Skin of body (tissue), 2 donors: ENCODE results near the gene STPG3. TPM values are rescaled to one million over a fixed set of nuclear protein-coding genes. Genes with fewer than 3 reads are reported as not detected.
A peak's percentile ranks its signal among the peaks of the same experiment; 100 is the strongest.

Source experiments
- DNase-seq: peaks from one replicate; lab custom pipeline; 2025; lab: John Stamatoyannopoulos, UW
- total RNA-seq: library from RNA; depleted of rRNA; stranded (reverse); fragments of >200 nt; gene quantifications from one replicate; pipeline ENCODE4 v1.2.3, GENCODE V29; 2014

Gene STPG3
- total RNA-seq, 1 donor from 2014 or later: not detected

DNA sequence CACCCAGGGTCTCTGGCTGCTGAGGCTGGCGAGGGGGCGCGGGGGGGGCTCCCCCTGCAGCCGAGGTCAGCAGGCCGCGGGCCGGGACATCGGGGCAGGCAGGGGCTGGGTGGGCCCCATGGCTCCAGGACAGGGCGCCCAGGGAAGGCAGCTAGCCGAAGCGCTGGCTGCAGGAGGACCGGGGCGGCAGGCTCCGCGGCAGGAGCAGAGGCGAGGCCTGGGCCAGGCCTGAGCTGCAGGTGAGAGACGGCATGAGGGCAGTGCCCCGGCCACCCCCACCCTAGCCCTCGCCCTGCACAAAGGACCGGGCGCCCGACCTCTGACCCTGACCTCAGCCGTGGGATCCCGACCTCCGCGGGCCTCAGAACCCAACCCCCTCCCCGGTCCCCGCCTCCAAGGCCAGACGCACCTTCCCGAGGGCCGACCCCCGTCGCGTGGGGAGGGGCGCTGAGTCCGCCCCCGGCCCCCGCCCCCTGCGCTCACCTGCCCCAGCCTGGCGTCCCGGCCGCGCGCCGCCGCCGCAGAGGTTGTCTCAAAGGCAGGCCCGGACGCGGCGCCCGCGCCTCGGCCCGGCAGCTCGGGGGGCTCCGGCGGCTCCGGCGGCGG, 29.5 kb upstream of the STPG3 start:
- no peak for DNase-seq

DNA sequence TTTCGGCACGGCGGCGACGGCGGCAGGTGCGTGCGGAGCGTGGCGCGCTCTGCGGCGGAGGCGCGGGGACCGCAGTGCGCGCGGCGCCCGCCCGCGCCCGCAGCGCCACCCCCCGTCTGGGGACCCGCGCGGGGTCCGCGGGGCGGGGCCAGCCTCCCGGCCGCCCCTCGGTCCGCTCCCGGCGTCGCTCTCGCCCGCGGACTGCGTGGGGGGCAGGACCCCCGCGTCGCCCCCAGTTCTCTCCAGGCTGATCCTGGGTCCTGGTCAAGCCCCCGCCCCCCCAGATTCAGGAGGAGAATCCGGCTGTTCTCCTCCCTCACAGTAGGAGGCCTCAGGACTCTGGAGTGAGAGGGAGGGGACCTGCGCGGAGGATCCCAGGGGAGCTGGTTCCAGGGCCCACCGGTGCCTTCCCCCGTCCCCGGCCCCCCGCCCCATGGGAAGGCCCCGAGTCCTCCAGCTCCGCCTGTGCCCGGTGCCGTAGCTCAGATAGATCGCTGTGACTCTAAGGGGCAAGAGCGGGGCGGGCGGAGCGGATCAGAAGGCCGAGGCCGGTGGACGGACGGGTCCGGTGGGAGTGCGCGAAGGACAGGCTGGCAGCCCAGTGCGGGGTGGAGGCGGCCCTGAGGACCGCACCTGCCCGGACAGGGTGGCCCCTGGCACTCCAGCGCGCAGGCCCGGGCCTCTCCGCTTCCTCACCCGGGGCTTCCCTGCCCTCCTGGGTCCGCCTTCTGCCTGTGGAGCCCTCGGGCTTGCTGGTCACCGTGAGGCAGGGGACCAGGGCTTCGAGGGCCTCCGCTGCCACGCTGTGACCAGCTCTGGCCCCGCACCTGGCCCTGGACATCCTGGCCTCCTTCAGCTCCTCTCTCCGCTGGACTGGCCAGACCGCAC, 28.7 kb upstream of the STPG3 start, which contains the start of gene RNF208:
RNF208 (minus strand) TSS at position 51 of the 888 bp plus-strand sequence. CDS start 1,028 bp downstream, outside the sequence.
- no peak for DNase-seq

DNA sequence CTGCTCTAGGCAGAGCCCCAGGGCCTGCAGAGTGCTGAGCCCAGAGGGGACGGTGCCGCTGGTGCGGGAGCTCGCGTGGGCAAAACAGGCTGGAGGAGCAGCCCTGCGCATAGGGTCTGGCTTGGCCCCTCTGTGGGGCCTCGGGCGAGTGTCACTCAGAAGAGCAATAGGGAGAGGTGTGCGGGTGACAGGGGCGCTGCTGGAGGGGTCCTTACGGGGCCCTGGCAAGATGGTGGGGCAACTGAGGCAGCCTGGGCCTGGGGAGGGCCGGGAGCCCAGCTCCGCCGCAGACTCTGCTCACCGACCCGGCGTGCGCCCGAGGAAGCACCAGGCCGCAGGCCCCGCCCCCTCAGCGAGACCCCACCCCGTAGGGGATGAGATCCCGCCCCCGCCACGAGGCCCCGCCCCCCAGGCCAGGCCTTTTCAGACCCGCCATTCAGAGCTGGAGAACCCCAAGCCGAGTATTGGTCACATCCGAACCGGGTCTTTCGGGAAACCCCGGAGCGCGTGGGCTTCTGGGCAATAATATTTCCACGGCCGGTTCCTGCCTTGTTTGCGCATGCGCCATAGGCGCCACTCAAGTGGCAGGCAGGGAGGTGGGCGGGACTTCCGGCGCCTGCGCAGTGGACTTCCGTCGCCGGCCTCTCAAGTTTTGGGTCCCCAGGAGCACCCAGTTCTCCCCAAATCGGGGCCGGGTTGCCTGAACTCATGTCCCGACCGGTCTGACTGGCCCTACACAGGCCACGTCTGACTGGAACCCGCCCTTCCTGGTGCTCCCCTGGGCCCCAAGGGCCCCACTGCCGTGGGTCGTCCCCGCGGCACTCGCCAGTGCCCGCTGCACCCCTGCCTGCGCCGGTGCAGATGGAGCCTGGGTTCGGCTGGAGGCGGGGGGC, 27.8 kb upstream of the STPG3 start:
- peak; percentile 96 for DNase-seq

DNA sequence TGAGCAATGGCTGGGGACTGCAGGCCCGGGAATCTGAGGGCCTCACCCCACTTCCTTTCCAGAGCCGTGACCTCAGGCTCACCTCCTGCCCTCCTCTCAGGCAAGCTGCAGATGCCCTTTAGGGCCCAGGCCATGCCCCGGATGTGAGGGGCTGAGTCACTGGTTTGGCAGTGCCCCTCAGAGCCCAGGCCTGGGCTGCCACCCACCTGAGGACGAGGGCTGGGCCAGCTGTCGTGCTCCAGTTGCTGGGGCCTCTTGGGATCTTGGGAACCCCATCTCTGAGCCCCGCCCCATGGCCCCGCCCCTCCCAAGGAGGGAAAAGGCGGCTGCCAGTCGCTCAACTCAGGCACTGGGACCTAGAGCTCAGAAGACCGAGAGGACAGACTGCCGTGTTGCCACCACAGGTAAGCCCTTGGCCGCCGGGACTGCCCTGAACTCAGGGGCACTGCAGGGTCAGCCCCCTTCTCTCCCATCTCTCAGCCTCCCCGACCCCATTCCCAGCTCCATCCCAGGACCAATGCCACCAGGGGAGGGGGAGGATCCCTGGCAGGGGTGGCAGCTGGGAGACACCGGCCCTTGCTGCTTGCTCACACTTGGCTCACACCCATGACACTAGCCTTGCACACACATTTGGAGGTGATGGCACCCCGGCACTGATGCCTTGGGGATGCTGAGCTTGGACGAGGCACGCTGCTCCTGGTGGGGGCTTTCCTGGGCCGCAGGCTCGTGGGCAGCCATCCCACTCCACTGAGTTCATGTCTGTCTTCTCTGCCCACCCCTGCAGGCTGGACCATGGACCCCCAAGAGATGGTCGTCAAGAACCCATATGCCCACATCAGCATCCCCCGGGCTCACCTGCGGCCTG, 26.0 kb upstream of the STPG3 start, which contains the start of gene CYSRT1:
CYSRT1 (plus strand) TSS at position 345 of the 865 bp plus-strand sequence; CDS start at position 793, 448 bp downstream.
- no peak for DNase-seq

DNA sequence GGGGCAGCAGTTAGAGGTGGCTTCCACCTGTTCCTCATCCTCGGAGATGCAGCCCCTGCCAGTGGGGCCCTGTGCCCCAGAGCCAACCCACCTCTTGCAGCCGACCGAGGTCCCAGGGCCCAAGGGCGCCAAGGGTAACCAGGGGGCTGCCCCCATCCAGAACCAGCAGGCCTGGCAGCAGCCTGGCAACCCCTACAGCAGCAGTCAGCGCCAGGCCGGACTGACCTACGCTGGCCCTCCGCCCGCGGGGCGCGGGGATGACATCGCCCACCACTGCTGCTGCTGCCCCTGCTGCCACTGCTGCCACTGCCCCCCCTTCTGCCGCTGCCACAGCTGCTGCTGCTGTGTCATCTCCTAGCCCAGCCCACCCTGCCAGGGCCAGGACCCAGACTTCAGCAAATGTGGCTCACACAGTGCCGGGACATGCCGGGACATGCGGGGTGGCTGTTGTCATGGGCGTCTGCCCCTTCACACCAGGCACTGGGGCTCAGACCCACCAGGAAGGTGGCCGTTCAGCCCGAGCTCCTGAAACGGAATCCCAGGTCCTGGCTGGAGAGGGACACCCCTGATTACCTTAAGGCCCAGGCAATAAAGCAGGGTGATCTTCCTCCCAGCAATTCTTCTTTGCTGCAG, 25.3 kb upstream of the STPG3 start:
- DNase-seq: no peak

DNA sequence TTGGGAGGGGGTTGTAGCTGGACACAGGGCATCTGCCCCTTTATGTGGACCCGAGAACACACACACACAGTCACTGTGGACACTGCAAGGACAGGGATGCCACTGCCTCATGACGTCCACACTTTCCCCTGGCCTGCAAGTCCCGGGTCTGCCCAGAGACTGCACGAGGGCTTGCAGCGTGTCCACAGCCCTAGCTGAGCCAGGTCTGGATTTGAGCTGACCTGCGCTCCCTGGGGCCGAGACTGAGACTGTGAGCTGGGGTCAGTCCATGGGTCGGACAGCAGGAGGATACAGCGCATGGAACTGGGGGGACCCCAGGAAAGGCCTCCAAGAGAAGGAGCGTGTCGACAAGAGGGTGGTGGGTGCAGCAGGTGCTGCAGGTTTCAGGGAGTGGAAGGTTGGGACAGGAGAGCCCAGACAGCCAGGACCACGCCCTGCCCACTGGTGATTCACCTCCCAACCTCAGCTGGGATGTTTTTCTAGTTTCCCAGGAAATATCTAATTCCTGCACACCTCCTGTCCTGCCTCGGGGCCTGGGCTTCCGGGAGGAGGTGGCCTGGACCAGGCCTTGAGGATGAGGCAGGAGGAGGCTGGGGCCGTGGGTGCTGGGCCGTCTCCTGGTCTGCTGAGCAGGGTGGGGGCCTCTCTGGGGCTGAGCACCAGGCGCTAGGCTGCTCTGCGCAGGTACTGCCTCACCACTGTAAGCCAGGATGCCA, 24.6 kb upstream of the STPG3 start:
- DNase-seq: no peak

DNA sequence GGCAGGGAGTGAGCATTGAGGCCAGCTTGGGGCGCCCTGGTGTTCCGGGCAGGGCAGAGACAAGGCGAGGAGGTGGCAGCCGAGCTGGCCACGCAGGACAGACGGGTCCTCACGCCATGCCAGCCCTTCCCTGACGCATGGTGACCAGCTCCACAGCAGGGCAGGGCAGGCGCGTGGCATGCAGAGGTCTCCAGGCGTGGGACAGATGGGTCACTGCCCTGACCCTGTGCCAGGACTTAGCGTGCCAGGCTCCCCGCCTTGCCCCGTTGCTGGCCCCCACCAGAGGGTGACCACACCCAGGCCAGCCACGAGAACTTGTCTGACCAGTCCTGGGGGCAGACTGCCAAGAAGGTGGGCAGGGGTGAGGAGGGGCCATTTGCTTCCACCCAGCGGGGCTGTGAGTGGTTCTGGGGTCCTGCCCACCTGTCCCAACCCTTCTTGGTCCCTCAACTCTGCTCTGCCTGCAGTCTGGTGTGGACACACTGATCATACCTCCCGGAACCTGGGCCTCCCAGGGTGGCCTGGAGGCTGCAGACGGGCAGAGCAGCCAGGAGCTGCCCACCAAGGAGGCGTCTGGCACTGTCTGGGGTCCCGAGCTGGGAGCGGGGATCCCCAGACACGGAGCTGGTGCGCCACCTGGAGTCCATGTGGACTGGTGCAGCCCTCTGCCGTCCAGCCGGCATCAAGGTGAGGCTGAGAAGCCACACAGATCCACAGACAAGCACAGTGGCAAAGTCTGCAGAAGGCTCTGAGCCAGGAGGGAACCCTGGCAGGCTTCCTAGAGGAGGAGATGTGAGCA, 23.8 kb upstream of the STPG3 start, which contains the start of gene RNF224:
RNF224 (plus strand) TSS at position 449 of the 799 bp plus-strand sequence. CDS start 834 bp downstream, outside the sequence.
- DNase-seq: peak; percentile 47

DNA sequence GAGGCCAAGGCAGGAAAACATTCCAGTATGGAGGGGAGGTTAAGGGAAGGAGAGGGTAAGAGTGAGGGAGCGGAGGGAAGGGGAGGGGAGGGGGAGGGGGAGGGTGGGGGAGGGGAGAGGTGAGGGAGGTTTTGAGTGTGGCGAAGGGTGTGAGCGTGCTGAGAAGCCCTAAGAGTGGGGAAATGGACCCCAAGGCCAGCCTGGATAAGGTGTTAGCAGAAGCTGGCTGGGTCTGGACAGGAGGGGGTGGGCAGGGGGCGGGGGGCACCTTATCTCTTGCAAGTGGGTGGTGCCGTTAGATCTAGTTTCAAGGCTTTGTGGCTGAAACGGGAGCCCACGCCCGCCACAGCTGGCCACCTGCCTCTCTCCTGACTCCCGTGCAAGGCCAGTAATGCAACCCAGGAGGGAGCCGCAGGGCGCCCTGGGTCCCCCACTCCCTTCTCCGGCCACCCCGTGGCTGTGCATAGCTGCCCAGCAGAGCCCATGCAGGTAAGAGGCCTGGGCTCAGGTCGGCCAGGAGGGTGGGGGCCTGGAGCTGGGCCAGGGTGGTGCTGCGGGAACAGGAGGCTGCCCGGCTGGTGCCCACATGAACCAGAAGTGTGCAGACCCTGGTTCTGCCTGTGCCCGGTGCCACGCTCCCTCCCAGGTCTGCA, 23.1 kb upstream of the STPG3 start:
- no peak for DNase-seq

DNA sequence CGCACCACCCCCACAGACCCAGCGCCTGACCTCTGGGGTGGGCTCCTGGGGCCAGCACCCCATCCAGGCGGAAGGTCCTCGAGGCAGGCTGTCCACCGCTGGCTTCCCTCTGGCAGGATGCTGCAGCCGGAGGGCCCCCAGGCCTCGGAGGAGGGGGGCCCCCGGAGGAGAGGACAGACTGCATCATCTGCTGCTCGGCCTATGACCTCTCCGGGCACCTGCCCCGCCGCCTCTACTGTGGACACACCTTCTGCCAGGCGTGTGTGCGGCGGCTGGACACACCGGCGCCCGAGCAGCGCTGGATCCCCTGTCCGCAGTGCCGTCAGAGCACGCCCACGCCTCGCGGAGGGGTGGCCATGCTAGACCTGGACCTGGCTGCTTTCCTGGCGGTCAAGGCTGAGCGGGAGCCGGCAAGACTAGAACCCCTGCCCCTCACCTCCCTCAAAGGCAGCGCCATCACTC, 22.5 kb upstream of the STPG3 start:
- no peak for DNase-seq

DNA sequence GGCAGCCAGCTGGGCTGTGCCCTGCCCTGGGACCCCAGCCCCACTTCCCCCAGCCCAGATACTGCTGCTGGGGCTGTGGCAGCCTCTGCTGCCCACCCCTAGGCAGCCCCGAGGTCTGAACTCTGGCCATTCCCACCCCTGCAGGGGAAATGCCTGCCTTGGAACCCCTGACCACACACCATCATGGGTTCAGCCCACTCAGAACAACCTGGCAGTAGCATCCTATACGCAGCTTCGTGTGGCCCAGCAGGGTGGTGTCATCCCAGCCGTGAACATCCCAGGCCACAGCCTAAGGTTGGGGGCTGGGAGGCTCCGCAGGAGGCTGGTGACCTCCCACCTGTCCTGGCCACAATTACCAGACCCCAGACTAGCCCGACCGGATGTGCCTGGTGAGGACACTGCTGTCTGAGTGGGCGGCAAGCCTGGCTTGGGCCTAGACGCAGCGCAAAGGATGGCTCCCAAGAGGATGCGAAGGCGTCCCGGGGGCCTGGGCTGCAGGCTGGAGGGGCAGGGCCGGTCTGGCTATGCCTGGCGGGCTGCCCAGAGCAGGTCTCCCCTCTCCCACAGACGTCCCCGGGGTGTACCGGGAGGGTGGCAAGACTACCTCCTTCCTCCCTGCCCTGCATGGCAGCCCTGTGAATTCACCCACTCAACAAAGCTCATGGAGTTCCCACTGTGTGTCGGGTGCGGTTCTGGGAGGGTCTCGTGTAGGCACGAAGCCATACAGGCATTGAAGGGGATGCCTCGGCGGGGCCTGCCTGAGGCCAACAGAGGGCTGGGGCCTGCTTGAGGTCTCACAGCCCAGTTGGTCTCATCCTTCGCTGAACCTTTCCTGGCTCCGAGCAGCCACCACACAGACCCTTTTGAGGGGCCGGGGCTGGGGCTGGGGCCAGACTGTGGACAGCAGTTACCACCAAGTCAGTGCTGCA, 21.9 kb upstream of the STPG3 start:
- no peak for DNase-seq

DNA sequence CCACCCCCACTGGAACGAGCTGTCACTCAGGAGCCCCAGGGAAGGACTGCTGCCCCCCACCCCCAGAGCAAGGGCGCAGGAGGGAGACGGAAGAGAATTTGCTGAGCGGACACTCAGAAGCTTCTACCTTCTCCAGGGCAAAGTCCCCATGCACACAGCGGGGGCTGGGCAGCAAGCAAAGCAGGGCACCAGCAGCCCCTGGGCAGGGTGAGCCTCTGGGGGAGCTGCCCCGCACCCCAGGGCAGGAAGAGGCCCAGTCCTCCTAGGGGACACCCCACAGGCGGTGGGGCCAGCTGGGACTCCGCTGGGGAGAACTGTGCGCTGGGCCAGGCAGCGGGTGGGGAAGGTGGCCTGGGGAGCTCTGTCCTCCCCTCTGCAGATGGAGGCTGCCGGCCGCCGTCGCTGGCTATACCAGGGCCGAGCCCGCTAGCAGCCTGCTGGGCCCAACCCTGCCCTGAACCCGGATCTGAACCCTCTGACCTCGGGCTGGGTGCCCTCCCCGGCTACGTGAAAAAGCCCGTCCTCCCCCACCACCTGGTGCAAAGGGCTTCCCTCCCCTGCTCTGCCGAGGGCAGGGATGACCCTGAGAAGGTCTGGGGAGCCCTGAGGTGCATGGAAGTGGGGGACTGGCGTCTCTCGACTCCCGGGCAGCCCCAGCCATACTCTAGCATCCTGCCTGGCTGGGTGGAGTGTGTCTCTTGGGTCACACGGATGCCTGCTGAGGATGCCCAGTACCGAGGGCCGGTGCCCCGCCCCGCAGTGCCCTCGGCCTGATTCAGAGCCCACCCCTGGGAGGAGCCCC, 21.0 kb upstream of the STPG3 start:
- no peak for DNase-seq

DNA sequence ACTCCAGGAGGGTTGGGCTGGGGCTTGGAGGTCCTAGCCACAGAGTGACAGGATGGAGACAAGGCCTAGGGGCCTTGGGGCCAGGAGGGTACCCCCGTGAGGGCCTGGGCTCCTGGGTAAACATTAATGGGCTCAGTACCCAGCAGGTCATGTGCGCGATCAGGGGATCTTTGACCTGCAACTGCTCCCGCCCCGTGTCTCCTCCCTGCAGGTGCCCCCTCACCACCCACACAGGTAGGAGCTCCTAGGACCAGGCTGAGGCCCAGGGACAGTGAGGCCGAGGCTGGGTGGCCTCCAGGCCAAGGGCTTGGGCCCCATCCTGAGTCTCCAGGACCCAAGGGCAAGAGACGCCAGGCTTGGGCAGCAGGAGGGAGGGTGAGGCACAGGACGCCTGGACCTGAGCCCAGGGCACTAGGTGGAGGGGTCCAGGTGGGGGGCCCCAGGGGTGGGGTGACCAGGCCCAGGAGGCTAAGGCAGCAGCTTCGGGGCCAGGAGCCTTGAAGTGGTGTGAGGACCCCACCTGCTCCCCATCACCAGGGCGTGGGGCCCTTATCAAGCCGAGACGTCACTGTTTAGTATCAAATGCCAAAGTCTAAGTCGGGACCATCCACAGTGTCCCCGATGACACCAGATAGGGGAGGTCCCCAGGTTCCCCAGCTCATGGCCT, 20.2 kb upstream of the STPG3 start, which contains the start of gene SLC34A3:
SLC34A3 (plus strand) TSS at position 197 of the 667 bp plus-strand sequence. CDS start 802 bp downstream, outside the sequence.
- DNase-seq: no peak

DNA sequence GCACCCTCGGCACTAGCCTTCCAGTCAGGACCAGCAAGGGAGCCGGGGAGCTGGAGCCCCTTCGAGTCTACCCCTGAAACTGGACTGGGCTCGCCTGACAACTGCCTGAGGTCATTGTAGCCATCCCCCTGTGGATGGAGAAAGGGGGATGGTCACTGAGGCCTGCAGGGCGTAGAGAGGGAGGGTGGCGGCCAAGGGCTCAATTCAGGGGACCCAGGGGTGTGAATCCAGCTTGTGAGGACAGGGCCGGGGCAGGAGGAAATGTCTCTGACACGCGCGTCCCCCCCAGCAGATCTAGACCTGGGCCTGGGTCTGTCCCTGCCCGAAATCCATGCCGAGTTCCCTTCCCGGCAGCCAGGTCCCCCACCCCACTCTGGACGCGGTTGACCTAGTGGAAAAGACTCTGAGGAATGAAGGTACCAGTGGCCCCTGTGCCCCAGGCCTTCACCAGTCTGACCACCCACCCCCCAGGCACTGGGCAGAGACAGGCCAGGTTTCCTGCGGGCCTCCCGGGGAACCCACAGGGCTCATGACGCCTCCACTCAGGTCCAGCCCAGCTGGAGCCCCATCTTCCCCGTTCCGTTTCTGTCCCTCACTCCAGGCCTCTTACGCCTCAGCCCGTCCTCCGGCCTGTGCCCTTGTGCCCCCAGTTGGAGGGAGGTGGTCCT, 19.6 kb upstream of the STPG3 start:
- DNase-seq: no peak

DNA sequence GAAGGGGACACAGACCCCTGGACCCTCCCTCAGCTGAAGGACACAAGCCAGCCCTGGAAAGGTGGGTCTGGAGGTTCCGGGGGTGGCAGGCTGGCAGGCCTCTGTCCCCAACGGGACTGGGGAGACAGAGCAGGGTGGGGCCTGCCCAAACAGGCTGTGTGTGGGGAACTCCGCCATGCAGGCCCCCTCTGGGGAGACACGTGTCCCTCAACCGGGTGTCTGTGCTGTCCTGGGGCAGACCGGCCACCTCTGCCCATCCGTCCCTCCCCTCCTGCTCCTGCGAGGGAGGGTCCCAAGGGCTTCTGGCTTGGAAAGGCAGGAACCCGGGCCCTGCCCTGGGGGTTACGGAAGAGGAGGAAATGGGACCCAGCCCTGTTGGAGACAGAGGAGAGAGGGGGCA, 19.0 kb upstream of the STPG3 start:
- no peak for DNase-seq

DNA sequence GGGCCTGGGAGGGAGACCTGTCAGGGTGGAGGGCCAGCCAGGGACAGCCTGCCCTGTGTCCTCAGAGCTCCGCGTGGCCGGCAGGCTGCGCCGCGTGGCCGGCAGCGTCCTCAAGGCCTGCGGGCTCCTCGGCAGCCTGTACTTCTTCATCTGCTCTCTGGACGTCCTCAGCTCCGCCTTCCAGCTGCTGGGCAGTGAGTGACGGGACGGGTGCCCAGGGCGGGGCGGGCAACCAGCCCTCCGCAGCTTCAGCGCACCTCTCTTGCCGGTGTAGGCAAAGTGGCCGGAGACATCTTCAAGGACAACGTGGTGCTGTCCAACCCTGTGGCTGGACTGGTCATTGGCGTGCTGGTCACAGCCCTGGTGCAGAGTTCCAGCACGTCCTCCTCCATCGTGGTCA, 18.6 kb upstream of the STPG3 start:
- no peak for DNase-seq
